Glutamatergic neuron (in vitro differentiated cells): Measurements from ENCODE around the gene TTC1. TPM values are rescaled to one million over a fixed set of nuclear protein-coding genes. Genes with fewer than 3 reads are reported as not detected.
A peak's percentile ranks its signal among the peaks of the same experiment; 100 is the strongest.

Source experiments
- DNase-seq: peaks from one replicate; pipeline ENCODE4 v3.0.0; 2022
- H3K27ac Mint-ChIP-seq: one replicate; pipeline ENCODE4 v1.8.0; 2020; ENCODE audit warnings: mild to moderate bottlenecking, mixed read lengths, inconsistent platforms; ENCODE audit not compliant: unreplicated experiment
- H3K27me3 Mint-ChIP-seq: one replicate; pipeline ENCODE4 v1.8.0; 2020; ENCODE audit warnings: mild to moderate bottlenecking, moderate library complexity, mixed read lengths, inconsistent platforms; ENCODE audit not compliant: unreplicated experiment
- H3K36me3 Mint-ChIP-seq: one replicate; pipeline ENCODE4 v1.8.0; 2020; ENCODE audit warnings: mild to moderate bottlenecking, mixed read lengths, inconsistent platforms; ENCODE audit not compliant: unreplicated experiment
- H3K4me1 Mint-ChIP-seq: one replicate; pipeline ENCODE4 v1.8.0; 2020; ENCODE audit warnings: mild to moderate bottlenecking, low read depth, mixed read lengths, inconsistent platforms; ENCODE audit not compliant: unreplicated experiment
- H3K4me3 Mint-ChIP-seq: one replicate; pipeline ENCODE4 v1.8.0; 2020; ENCODE audit warnings: mild to moderate bottlenecking, mixed read lengths, inconsistent platforms; ENCODE audit not compliant: unreplicated experiment
- H3K9me3 Mint-ChIP-seq: one replicate; pipeline ENCODE4 v1.8.0; 2020; ENCODE audit warnings: mild to moderate bottlenecking, moderate library complexity, mixed read lengths, inconsistent platforms; ENCODE audit not compliant: unreplicated experiment
- CTCF ChIP-seq: fragments of 200-600 bp; sonication (generic); IDR thresholded peaks from one replicate; pipeline ENCODE4 v1.5.0; 2021; ENCODE audit not compliant: partially characterized antibody, unreplicated experiment
- total RNA-seq: library from RNA; stranded (reverse); fragmentation: NEBNext Ultra II Directional; extraction: Animal tissue kit (Norgen Biotek cat#: 25700); gene quantifications from one replicate; pipeline ENCODE4 v1.2.1, GENCODE V29; 2021; ENCODE audit not compliant: unreplicated experiment

TTC1 gene
- total RNA-seq, 1 donor from 2014 or later = 41.0 TPM

DNA sequence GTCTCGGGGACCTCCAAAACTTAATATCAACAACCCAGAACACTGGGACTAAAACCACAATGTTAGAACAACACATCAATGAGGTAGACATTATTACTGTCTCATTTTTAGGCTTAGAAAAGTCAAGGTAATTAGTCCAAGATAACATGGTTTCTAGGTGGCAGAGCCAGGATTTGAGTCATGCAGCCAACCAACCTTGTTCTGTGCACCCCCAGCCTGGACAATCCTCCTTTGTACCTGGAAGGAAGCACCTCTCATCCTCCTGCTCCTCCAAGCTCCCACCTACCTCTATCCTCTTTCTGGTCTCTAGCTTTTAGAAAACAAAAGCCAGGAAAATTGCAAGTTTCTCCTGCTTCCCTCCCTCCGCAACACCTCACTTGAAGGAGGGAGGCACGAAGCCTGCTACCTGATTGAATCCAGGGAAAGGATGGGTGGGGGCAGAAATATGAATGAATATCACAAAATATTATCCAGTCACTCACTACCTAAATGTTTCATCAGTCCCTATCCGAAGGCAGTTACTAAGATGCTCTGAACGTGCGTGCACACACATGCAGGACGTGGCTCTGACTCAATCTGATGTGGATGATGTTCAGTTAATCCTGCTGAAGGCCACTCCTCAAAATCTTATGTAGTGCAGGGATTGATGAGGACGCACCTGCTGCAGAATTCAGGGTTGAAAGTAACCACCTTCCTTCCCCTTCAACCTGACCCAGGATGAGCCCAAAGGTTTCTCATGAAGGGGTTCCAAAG is 26.3 kb upstream of the TTC1 start:
- Mint-ChIP-seq H3K9me3 (no peaks in the 10 kb centered on the region), H3K4me3 (no peak overlapping the region), H3K36me3 (peaks cover 3% of the 10 kb centered on the region), H3K27ac (no peak overlapping the region), H3K27me3 (peaks cover 8% of the 10 kb centered on the region), H3K4me1 (no peaks in the 10 kb centered on the region)
- DNase-seq = no peak
- no peak for TF ChIP-seq CTCF

GRCh38 chr5:159987031-159987674 is 21.8 kb upstream of the TTC1 start:
- Mint-ChIP-seq H3K27me3 (peaks cover 6% of the 10 kb centered on the region), H3K4me3 (peak overlapping the region; percentile 44)
- peak; percentile 88 for DNase-seq

GRCh38 chr5:159990506-159990905 is 18.4 kb upstream of the TTC1 start:
- Mint-ChIP-seq H3K9me3 (peaks cover 3% of the 10 kb centered on the region), H3K27ac (no peak overlapping the region), H3K36me3 (peaks cover 6% of the 10 kb centered on the region), H3K27me3 (peaks cover 5% of the 10 kb centered on the region), H3K4me1 (no peaks in the 10 kb centered on the region), H3K4me3 (no peak overlapping the region)
- TF ChIP-seq CTCF = no peak
- DNase-seq = no peak

More at GRCh38 chr5:159987031-159987674, 21.8 kb upstream of the TTC1 start:
- peak; percentile 40 for TF ChIP-seq CTCF
- Mint-ChIP-seq H3K4me1 (no peaks in the 10 kb centered on the region), H3K9me3 (peaks cover 3% of the 10 kb centered on the region), H3K36me3 (peaks cover 8% of the 10 kb centered on the region), H3K27ac (no peak overlapping the region)

DNA sequence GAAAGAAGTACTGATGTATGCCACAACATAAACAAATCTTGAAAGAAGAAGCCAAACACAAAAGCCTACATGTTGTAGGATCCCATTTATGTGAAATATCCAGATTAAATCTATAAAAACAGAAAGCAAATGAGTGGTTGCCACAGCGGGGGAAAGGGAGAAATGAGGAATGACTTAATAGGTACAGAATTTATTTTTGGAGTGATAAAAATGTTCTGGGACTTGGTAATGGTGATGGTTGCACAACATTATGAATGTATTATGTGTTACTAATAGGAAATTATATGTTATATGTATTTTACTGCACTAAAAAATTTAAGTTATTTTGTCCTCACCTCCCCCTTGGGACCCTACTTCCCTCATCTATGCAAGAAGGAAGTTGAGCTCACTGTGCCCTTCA is 16.4 kb upstream of the TTC1 start:
- no peak for TF ChIP-seq CTCF
- no peak for DNase-seq
- H3K4me1 Mint-ChIP-seq = no peaks in the 10 kb centered on the region
- no peaks in the 10 kb centered on the region for H3K27me3 Mint-ChIP-seq
- peaks cover 5% of the 10 kb centered on the region for H3K9me3 Mint-ChIP-seq
- no peak overlapping the region for H3K27ac Mint-ChIP-seq
- no peak overlapping the region for H3K4me3 Mint-ChIP-seq
- H3K36me3 Mint-ChIP-seq = peaks cover 6% of the 10 kb centered on the region

- peaks cover 6% of the 10 kb centered on the region for H3K36me3 Mint-ChIP-seq
- no peak for DNase-seq
- peaks cover 5% of the 10 kb centered on the region for H3K9me3 Mint-ChIP-seq
- no peaks in the 10 kb centered on the region for H3K4me1 Mint-ChIP-seq
- H3K4me3 Mint-ChIP-seq = no peak overlapping the region
- no peaks in the 10 kb centered on the region for H3K27me3 Mint-ChIP-seq
- no peak for TF ChIP-seq CTCF
- H3K27ac Mint-ChIP-seq = no peak overlapping the region
Observed at GRCh38 chr5:159993194-159993593, 15.7 kb upstream of the TTC1 start.
